NCI-H2081 treated with DMSO at 0.1 percent for 48 hours (cell line): Measurements from ENCODE around the gene RFNG.

Experiments
- DNase-seq: peaks from one replicate; lab custom pipeline; 2025; lab: John Stamatoyannopoulos, UW

RFNG gene, protein sequence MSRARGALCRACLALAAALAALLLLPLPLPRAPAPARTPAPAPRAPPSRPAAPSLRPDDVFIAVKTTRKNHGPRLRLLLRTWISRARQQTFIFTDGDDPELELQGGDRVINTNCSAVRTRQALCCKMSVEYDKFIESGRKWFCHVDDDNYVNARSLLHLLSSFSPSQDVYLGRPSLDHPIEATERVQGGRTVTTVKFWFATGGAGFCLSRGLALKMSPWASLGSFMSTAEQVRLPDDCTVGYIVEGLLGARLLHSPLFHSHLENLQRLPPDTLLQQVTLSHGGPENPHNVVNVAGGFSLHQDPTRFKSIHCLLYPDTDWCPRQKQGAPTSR

DNA sequence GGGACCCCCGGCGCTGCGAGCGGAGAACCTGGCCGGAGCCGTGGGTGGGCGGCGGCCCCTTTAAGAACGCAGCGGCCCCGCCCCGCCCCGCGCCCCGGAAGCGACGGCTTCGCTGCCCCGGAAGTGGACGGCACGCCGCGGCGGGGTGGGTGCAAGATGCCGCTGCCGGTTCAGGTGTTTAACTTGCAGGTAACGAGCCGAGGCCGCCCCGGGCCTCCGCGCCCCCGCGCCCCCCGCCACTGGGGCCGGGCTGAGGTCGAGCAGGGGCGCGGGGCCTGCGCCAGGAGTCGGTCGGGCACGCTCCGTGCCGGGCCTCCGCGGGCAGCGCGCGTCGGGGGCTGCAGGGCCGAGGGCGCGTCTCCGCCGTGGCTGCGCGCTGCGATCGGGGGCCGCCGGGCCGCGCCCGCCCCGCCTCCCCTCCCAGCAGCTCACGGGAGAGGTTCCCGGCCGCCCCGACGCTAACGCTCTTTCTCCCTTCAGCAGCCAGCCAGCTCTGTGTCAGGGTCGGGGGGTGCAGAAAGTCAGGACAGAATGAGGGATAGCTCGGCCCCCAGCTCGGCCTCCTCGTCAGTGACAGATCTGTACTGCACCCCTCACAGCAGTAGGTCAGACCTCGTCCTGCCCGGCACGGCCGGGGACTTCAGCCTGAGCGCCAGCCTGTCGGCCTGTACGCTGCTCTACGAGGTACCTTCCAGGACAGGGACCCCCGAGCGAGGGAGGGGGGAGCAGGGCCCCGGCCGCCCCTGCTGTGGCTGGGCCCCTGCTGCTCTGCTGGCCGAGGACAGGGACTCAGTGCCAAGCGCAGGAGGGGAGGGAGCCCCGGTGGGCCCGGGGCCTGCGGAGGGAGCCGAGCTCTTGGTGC, at the start of gene RFNG, which contains the start of gene GPS1:
RFNG (minus strand) TSS at position 36 of the 862 bp plus-strand sequence. CDS start 45 bp downstream, outside the sequence.
GPS1 (plus strand) TSS at position 123 of the 862 bp plus-strand sequence; CDS start at position 157, 34 bp downstream.
- DNase-seq, result no peak

DNA sequence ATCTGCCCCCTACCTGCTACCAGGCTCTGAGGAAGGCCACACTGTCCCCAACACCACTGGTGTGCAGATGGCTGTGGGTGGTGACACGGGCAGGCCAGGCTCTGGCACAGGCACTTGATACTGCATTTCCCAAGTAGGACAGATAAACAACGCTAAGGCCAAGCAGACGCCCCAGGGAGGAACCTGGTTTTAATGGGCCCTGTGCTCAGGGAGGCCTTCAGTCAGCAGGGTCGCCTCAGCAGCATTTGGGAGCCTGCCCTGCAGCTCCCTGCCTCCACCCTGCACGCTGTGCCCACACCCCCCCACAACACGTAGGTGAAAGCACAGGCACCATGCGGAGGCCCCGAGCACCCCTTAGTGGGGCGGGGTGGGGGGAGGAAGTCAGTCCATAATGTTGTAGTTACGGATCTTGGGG, 49.7 kb upstream of the RFNG start:
- no peak for DNase-seq

DNA sequence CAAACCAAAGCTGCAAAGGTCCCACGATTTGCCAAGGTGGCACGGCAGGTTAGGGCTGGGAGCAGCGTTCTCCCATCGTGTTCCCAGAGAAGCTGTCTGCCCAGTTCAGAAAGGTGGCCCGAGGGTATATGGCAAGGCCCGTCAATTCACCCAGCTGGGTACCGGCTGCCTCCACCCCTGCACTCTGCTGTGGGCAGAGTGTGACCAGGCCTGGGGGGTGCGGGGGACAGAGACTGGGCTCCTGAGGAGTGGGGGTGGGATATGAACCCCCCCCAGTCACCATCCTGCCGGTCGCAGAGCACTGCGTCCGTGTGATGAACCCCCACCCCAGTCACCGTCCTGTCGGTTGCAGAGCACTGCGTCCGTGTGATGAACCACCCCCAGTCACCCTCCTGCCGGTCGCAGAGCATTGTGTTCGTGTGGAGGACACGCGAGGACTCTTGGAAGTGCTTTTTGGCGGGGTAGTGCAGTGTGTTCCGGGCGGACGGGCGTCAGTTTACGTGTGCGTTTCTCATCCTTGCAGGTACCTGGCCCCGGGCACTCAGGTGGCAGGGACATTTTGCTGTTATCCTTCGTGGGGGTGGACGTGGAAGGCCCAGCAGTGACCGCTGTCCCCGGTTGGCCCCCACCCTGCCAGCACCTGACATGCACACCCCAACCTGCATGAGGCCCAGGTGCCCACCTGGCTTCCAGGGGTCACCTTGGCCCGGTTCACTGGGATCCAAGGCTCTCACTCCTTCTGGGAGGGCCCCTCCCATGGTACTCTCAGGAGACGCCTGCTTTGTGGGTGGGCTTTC, 49.1 kb upstream of the RFNG start:
- DNase-seq, result no peak

DNA sequence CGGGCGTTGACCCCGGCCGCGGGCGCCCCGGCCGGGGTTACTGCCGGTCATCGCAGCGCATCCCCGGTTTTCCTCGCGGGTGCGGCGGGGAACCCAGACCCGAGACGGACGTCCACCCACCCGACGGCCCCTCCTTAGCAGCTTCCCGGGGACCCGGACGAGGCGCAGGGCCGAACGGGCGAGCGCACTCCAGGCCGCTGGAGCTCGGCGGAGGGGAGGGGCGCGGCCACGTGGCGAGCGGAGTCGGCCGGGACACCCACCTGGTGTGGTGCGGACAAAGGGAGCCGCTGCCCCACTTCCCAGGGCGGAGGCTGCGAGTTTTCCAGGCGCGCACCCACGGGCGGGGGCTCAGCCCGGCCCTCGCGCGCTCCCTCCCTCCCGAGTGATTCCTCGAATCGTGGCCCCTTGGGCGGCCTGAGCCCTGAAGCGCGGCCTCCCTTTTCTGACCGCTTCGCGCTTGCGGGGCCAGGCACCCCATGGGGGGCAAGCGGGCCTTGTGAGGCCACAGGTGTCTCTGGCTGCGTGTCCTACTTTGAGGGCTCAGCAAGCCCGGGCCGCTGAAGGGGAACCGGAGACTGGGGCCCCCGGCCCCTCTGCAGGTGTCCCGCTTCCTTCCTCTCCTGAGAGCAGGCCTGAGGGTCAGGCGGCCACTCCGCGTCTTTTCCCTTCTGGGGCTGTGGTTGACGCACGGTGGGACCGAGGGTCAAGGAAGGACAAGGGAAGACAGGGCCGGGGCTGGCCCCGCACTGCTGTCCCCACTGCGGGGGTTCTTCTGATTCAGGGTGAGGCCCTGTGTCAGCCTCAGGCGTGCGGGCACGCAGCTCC, 47.5 kb upstream of the RFNG start:
- DNase-seq, result no peak

DNA sequence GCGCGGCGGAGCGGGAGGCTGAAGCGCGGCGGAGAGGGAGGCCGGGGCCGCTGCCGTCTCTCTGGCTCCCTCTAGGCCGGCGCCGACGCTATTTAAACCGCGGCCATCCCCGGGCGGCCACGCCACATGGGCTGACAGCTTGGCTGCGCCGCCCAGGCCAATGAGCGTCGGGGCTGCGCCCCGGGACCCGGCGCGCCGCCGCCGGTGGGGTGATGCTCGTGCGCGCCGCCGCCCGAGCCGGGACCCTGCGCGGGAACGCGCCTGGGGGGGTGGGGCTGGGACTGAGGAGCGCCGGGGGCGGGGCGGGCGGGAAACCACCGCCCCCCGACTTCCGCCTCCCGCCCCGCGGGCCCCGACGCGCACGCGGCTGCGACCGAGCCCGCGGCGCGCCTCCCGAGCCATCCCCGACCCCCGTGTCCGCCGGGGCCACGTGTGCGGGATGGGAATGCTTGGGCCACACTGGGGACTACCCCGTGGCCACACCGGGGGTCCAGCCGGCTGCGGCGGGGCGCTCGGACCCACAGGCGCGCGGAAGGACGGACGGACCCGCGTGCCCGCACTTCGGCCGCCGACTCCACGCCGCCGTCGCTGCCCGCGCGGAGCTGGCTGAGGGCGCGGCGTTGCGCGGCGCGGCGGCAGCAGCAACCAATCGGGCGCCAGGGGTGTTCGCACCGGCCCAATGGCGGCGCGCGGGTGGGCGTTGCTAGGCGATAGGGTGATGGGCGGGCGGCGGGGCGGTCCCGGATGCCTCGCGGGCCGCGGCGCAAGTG, 46.7 kb upstream of the RFNG start, which contains the start of gene FASN:
FASN (minus strand) TSS at position 68 of the 770 bp plus-strand sequence. CDS start 1,791 bp downstream, outside the sequence.
- peak; percentile 82 for DNase-seq

DNA sequence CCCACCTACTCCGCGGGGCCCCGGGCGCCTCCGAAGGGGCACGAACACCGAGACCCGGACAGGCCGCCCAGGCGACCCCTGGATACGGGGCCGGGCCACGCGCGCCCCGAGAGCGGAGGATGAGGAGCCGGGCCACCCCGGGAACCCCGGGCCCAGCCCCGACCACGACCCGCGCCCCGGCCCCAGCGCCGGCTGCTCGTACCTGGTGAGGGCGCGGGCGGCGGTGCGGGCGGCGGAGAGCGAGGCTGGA, 46.2 kb upstream of the RFNG start:
- no peak for DNase-seq

DNA sequence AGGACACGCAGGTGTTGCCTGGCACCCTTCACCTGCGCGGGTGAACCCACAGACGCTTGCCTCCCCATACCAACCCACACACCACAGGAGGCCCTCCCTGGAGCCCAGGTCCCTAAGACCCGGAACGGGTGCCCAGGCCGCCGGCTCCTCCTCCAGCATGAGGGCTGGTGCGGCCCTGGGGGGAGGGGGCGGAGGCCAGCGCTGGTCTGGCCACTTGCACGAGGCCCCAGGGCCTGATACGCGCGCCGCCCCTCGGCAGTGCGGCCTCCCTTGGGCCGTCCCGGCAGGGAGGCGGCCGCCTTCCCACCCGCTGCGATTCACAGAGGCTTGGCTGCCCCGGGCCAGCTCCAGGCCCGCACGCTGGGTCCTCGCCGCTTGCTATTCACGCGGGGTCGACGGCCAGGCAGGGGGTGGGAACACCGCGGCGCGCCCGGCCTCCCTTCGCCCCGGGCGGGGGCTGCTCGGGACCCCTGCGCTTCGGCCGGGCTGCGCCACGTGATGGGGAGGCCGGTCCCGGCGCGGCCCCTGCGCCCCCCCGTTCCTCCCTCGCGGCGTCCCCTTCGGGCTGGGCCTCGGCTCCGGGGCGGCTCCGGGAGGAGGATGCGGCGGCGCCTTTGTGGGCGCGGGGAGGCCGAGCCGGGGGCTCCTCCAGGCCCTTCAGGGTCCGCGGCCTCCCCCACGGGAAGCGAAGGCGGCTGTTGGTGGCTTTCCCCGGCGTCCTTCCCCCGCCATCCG, 45.7 kb upstream of the RFNG start:
- DNase-seq, result no peak

DNA sequence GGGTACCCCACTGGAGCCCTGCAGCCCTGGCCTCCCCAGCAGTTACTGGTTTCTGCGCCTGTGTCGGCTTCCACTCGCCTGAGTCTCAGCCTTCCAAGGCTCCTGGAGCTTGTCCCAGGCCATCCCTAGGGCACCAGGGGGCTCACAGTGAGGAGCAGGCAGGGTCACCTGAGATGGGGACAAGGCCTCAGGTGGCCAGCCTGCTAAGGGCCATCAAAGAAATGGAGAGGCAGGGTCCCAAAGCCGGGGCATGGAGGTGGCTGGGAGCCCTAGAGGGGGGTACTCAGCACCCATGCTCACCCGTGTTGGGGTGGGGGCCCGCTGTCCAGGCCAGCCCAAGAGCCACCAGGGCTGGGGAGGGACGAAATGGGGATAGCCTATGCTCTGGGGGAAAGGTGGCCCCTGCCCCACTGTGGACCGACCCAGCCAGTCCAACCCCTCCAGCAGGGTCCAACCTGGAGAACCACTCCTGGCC, 45.1 kb upstream of the RFNG start:
- DNase-seq, result no peak

DNA sequence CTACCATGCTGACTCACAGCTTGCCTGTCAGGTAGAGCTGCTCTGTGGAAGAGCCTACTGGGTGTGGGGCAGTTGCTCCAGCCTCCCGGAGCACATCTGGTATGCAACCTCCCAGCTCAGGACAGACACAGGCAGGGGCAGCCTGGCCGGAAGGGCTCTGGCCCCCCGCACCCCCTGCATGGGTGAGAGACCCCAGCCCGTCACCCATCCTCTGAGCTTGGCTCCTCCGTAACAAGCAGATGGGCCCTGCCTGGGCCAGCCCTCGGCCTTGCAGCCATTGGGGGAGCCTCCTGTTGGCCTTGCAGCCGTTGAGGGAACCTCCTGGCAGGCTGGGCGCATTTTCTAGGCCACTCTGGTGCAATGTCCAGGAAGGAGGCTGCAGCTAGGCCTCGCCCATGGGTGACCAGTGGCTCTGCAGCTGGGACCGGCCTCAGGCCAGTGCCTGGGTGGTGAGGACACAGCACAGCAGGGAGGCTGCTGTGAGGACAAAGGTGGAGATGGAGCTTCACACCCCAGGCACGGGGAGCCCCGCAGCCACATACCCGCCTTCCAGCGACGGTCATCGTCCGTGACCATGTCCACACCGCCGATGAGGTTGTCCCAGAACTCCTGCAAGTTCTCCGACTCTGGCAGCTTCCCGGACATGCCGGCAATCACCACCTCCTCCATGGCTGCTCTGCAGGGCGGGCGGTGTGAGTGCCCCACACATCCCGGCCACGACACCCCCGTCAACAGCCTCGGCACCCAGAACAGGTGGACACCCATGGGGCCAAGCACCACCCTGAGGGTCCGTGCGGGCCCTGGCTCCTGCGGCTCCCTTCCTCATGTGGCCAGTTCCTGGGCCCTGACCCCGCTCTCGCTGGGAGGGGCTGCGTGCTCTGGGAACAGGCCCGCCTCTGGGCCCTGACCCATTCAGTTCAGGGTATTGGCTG, 44.4 kb upstream of the RFNG start:
- no peak for DNase-seq

DNA sequence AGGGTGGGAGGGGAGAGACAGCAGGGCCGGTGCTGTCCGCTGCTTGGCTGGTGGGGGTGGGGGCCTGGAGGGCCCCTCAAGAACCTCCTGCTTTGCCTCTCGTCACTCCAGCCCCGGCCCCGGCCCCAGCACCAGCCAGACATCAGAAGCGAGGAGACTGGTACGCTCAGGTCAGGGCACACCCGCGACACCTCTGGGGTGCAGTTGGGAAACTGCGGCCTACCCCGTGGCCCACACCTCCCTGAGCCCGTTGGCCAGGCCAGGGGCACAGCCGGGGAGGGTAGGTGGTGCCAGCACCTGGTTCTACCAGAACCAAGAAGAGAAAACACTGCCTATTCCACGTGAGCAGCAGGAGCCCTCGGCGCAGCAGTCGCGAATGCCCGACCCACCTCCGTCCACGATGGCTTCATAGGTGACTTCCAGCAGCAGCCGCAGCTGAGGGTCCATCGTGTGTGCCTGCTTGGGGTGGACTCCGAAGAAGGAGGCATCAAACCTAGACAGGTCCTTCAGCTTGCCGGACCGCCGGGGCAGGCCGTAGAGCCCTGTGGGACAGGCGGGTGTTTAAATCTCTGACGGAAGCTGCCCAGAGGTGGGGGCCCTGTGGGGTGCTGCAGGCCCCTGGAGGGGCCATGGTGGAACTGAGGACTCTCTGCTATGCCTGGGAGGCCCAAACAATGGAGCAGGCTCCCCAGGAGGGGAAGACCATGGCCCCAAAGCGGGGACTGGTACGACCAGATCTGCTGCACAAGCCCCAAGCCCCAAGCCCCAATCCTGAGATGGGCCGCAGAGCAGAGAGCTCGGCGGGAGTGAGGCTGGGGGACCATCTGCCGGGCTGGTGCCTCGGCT, 43.5 kb upstream of the RFNG start:
- DNase-seq, result no peak

DNA sequence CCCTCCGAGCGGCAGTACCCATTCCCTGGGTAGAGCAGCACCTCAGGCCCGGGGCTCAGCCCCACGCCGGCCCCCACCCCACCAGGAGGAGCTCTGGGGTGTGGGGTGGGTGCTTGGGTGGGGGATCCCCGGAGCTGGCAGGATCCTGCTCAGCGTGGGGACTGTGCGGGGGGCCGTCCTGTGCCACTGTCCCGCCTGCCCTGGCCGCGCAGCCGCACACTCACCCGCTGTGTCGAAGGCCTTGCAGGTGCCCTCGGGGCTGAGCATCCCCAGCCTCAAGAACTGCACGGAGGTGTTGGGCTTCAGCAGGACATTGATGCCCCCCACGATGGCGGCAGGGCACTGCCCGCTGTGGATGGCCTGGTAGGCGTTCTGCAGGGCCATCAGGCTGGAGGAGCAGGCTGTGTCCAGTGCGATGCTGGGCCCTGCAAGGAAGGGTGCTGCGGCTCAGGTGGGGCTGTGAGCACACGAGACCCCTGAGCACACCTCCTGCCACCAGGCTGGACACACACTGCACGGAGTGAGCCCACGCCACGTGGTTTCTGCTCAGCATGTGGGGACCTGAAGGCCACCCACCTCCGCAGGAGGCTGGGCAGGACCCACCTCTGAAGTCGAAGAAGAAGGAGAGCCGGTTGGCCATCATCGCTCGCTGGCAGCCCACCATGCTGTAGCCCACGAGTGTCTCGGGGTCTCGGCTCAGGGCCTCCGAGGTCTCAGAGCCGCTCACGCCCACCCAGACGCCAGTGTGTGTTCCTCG, 41.6 kb upstream of the RFNG start:
- no peak for DNase-seq

DNA sequence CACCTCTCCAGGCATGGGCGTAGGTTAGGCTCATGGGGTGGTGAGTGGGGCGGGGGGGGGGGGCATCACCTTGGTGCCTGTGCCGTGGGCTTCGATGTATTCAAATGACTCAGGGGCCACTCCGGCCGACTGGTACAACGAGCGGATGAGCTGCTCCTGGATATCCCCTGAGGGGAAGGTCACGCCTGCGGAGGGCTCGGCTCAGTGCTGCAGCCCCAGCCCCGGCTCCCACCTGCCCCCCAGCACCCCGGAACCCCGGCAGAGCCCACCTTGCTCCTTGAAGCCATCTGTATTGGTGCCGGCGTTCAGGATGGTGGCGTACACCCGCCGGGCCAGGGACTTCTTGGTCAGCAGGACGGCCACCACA, 41.0 kb upstream of the RFNG start:
- DNase-seq, result no peak

DNA sequence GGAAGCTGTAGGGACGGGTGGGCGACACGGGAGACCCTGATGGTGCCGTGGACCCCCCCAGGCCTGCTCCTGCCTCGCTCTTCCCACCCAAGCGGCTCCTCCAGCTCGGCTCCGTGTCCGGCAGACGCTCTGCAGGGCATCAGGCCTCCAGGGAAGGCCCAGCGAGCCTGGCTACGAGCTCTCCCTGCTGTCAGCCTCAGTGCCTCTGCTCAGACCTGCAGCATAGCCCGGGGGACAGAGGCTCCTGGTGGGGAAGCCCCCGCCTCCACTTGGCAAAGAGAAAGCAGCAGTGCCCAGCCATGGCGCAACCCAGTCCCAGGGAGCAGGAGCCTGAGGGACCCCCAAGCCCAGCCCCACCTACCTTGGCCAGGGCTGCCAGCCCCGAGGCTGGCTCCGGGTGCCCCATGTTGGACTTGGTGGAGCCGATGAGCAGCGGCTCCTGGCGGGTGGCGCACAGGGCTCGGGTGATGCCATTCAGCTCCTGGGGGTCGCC, 40.5 kb upstream of the RFNG start:
- no peak for DNase-seq

DNA sequence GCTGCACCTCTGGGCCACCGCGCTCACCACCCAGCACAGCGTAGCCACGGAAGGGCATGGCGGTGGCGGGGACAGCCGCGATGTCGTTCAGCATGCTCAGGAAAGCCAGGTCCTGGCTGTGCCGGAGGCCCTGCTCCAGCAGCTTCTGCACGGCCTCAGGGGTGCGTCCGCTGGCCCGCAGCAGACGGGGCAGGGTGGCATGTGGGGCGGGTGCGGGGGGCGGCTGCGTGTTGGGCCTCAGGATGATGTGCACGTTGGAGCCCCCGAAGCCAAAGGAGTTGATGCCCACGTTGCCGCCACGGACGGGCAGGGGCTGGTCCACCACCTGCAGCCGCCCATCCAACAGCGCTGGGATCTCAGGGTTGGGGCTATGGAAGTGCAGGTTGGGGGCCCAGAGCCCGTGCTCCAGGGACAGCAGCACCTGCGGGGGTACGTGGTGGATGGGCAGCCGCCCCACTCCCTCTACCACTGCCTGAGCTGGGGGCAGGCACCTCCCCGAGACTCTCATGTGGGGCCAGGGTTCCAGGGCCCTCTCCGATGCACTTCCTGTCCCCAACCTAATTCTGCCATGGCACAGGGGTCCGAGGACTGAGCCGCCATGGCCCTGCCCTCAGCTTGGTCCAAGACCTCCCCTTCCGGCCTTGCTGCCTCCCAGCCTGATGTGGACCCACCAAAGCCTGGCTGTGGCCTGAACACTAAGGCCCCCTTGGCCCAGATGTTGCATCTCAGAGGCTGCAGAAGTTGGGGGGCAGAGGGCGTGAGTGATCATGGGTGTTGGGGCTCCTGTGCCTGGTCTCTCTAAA, 39.9 kb upstream of the RFNG start:
- no peak for DNase-seq

DNA sequence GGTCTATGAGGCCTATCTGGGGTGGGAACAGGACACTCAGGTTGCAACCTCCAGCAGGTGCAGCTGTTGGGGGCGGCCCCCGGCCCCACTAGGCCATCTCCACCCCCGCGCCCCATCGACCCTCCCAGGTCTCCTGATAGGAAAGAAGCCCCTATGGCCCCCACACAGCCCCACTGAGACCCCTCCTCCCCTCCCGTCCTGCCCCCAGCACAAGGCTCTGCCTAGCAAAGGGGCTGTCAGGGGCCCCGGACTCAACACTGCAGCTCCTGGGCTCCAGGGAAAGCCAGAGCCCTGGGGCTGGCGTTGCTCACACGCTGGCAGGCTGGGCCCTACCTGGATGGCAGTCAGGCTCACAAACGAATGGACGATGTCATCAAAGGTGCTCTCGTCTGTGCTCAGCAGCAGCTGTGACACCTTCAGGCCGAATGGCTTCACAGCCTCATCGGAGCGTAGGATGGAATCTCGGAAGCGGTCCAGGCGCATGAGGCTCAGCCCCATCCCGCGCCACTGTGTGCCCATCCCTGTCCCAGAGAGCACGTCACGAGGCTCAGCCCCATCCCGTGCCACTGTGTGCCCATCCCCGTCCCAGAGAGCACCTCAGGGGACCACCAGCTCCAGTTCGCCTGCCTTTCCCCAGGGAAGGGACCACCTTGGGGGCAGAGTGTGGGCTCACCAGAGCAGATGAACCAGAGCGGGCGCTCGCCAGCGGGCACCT, 39.1 kb upstream of the RFNG start:
- no peak for DNase-seq
